GM12801 (cell line): ENCODE results near the gene EIF3K.

Experiments used
- CTCF ChIP-seq: IDR thresholded peaks from one replicate; pipeline ENCODE4 v1.5.1; 2011; ENCODE audit warnings: control low read depth; ENCODE audit not compliant: insufficient read length; ENCODE audit errors: extremely low read depth

EIF3K gene

GRCh38 chr19:38640368-38640767, 21.4 kb downstream of the EIF3K start:
- TF ChIP-seq CTCF, result no peak

- TF ChIP-seq CTCF, result no peak
Measured at GRCh38 chr19:38642176-38642575, 23.2 kb downstream of the EIF3K start.

- TF ChIP-seq CTCF, result no peak
Measured at GRCh38 chr19:38644719-38645118, 25.7 kb downstream of the EIF3K start.

- TF ChIP-seq CTCF, result no peak
Measured at GRCh38 chr19:38647368-38647965, 28.5 kb downstream of the EIF3K start, which contains the start of gene ACTN4. Gene ACTN4, plus strand, starts transcription at chr19:38647649. Its CDS starts 97 bp downstream, at chr19:38647746.

- TF ChIP-seq CTCF, result no peak
Measured at GRCh38 chr19:38647966-38648768, 29.2 kb downstream of the EIF3K start.

GRCh38 chr19:38648769-38649304, 29.8 kb downstream of the EIF3K start:
- TF ChIP-seq CTCF, result no peak

GRCh38 chr19:38649305-38650171, 30.6 kb downstream of the EIF3K start:
- no peak for TF ChIP-seq CTCF
